Brain microvascular endothelial cell (primary cell): ENCODE measurements around the gene COL5A1.

ENCODE experiments used
- DNase-seq: peaks from one replicate; pipeline ENCODE4 v3.0.0-alpha.2; 2020
- H3K27ac ChIP-seq: fragments of 250-450 bp; sonication (Bioruptor Pico); 2 replicates; pipeline ENCODE4 v1.5.1; 2020; ENCODE audit warnings: mild to moderate bottlenecking, moderate library complexity
- H3K27me3 ChIP-seq: fragments of 250-450 bp; sonication (Bioruptor Pico); replicated peaks from 2 replicates; pipeline ENCODE4 v1.5.1; 2020; ENCODE audit warnings: mild to moderate bottlenecking
- H3K36me3 ChIP-seq: fragments of 250-450 bp; sonication (Bioruptor Pico); replicated peaks from 2 replicates; pipeline ENCODE4 v1.5.1; 2020; ENCODE audit warnings: mild to moderate bottlenecking
- H3K4me3 ChIP-seq: 2 replicates; pipeline ENCODE4 v1.5.1; 2011; ENCODE audit warnings: low read depth, mild to moderate bottlenecking, control low read depth, low read length, moderate library complexity
- in situ Hi-C: cut with HindIII; loops from 2 replicates; pipeline ENCODE4 v1.10.0; 2017; ENCODE audit warnings: low sequenced_read_pairs, low pct_ligation_motif_present
- TF ChIP-seq, protein P1 (sequence below): IDR thresholded peaks from 2 replicates; pipeline ENCODE4 v1.5.1; 2011; ENCODE audit warnings: low read depth, mild to moderate bottlenecking, moderate library complexity, low read length, control low read depth, inconsistent platforms; ENCODE audit errors: missing control alignments

COL5A1 gene

GRCh38 chr9:134772331-134772730 lies 130.7 kb downstream of the COL5A1 start:
- TF ChIP-seq, protein P1, sequence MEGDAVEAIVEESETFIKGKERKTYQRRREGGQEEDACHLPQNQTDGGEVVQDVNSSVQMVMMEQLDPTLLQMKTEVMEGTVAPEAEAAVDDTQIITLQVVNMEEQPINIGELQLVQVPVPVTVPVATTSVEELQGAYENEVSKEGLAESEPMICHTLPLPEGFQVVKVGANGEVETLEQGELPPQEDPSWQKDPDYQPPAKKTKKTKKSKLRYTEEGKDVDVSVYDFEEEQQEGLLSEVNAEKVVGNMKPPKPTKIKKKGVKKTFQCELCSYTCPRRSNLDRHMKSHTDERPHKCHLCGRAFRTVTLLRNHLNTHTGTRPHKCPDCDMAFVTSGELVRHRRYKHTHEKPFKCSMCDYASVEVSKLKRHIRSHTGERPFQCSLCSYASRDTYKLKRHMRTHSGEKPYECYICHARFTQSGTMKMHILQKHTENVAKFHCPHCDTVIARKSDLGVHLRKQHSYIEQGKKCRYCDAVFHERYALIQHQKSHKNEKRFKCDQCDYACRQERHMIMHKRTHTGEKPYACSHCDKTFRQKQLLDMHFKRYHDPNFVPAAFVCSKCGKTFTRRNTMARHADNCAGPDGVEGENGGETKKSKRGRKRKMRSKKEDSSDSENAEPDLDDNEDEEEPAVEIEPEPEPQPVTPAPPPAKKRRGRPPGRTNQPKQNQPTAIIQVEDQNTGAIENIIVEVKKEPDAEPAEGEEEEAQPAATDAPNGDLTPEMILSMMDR, result no peak
- DNase-seq, result no peak
- H3K36me3 ChIP-seq, result peaks cover 96% of the 10 kb centered on the region
- no peak overlapping the region for H3K4me3 ChIP-seq
- no peak overlapping the region for H3K27ac ChIP-seq
- in situ Hi-C loops, result no loop called here
- H3K27me3 ChIP-seq, result no peaks in the 10 kb centered on the region

DNA sequence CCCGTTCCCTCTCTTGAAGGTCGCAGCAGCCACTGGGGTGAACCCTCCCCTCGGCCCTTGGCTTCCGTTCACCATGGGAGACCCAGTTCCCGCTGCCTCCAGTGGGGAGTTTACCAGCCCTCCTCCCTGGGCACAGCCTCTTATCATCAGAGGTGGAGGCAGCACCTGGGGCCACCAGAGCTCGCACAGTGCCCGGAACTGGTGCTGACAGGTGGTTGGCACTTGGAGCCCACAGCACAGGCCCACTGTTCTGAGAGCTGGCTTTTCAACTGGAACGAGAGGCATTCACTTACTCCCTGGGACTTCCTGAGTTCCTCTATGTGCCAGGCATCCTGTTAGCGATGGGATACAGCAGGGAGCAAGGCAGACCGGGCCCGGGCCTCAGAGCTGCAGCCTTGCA lies 132.2 kb downstream of the COL5A1 start:
- no peak for DNase-seq
- in situ Hi-C loops, result no loop called here
- Histone ChIP-seq H3K27me3 (no peaks in the 10 kb centered on the region), H3K27ac (no peak overlapping the region), H3K4me3 (no peak overlapping the region), H3K36me3 (peaks cover 96% of the 10 kb centered on the region)
- TF ChIP-seq, protein P1, result no peak

- Histone ChIP-seq H3K27ac (no peak overlapping the region), H3K27me3 (no peaks in the 10 kb centered on the region), H3K36me3 (peaks cover 98% of the 10 kb centered on the region), H3K4me3 (no peak overlapping the region)
- no peak for DNase-seq
- in situ Hi-C loops, result no loop called here
- TF ChIP-seq, protein P1, result no peak
Measured at GRCh38 chr9:134774410-134774809, 132.8 kb downstream of the COL5A1 start.

DNA sequence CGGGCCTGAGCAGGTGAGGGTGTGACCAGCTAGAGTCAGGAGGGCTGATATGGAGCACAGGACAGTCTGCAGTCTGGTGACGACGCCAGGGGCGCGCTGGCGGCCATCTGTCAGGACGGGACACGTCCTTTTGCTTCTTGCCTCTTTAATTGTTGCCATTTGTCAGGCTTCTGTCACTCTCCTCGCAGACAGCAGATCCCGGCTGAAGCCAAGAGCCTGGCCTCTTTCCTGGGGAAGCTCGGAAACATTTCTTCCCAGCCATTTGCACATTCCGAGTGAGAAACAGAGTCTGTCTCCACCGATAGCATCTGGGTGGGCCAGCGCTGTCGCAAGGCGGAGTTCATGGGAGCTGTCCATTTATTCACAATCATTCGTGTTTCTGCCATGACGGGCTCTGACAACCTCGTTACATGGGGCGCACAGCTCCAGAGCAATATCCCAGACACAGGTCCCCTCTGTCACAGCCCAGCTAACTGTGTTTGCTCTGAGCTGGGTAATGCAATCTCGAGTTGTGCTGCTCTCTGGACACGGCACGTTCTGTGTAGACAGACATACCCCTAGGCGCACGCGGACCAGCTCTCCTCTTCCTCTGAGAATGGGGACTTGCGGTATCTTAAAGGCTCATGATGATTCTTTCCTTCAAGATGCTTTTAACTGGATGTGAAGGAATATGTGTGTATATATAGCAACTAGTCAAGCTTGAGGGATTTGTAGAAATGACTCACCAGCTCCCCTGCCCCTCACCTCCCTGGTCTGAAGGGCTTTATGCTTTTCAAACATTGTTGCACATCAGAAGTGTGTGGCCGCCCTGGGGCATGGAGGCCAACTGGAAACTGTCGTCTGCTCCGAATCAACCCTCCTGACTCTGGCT lies 133.7 kb downstream of the COL5A1 start:
- peak; percentile 27 for DNase-seq

GRCh38 chr9:134776080-134776796 lies 134.6 kb downstream of the COL5A1 start:
- in situ Hi-C loops, result no loop called here
- peaks cover 99% of the 10 kb centered on the region for H3K36me3 ChIP-seq

More for the DNA sequence above, 133.7 kb downstream of the COL5A1 start:
- H3K27me3 ChIP-seq, result no peaks in the 10 kb centered on the region
- no peak overlapping the region for H3K4me3 ChIP-seq
- in situ Hi-C loops, result no loop called here
- H3K27ac ChIP-seq, result no peak overlapping the region
- H3K36me3 ChIP-seq, result peaks cover 99% of the 10 kb centered on the region
- TF ChIP-seq, protein P1, result no peak

More at GRCh38 chr9:134776080-134776796, 134.6 kb downstream of the COL5A1 start:
- Histone ChIP-seq H3K27me3 (no peaks in the 10 kb centered on the region), H3K4me3 (no peak overlapping the region), H3K27ac (no peak overlapping the region)
- TF ChIP-seq, protein P1, result no peak
- no peak for DNase-seq
